H9 (cell line): ENCODE data around the gene CEP170B. TPM values are rescaled to one million over a fixed set of nuclear protein-coding genes. Genes with fewer than 3 reads are reported as not detected.

ENCODE experiments used
- DNase-seq: peaks from one replicate; pipeline ENCODE4 v3.0.0-alpha.2; 2017
- H2AFZ ChIP-seq: one replicate; pipeline ENCODE4 v1.6.1; 2013; ENCODE audit warnings: mild to moderate bottlenecking, low read length, control low read depth, moderate library complexity
- H2AK5ac ChIP-seq: 2 replicates; pipeline ENCODE4 v1.6.1; 2013; ENCODE audit warnings: low read length, control low read depth, mixed read lengths; ENCODE audit not compliant: insufficient read length
- H2BK120ac ChIP-seq: one replicate; pipeline ENCODE4 v1.6.1; 2013; ENCODE audit warnings: low read depth, mild to moderate bottlenecking, low read length, control low read depth, inconsistent platforms; ENCODE audit not compliant: poor library complexity, severe bottlenecking
- H2BK12ac ChIP-seq: 2 replicates; pipeline ENCODE4 v1.6.1; 2013; ENCODE audit warnings: low read length, control low read depth, mixed read lengths, low read depth; ENCODE audit not compliant: insufficient read length
- H2BK15ac ChIP-seq: 2 replicates; pipeline ENCODE4 v1.6.1; 2013; ENCODE audit warnings: low read depth, low read length, control low read depth
- H2BK20ac ChIP-seq: one replicate; pipeline ENCODE4 v1.6.1; 2013; ENCODE audit warnings: low read depth, mild to moderate bottlenecking, low read length, control low read depth, inconsistent platforms; ENCODE audit not compliant: poor library complexity, severe bottlenecking
- H2BK5ac ChIP-seq: 2 replicates; pipeline ENCODE4 v1.6.1; 2013; ENCODE audit warnings: low read length, control low read depth, mixed read lengths; ENCODE audit not compliant: insufficient read length
- H3K14ac ChIP-seq: 2 replicates; pipeline ENCODE4 v1.6.1; 2013; ENCODE audit warnings: low read length, control low read depth; ENCODE audit not compliant: insufficient read depth
- H3K18ac ChIP-seq: 2 replicates; pipeline ENCODE4 v1.6.1; 2013; ENCODE audit warnings: low read depth, mild to moderate bottlenecking, mixed read lengths, low read length, control low read depth; ENCODE audit not compliant: insufficient read length
- H3K23ac ChIP-seq: 2 replicates; pipeline ENCODE4 v1.6.1; 2013; ENCODE audit warnings: low read length, control low read depth, mixed read lengths, low read depth; ENCODE audit not compliant: insufficient read length
- H3K23me2 ChIP-seq: 2 replicates; pipeline ENCODE4 v1.6.1; 2013; ENCODE audit warnings: low read depth, mild to moderate bottlenecking, mixed read lengths, low read length, control low read depth; ENCODE audit not compliant: insufficient read length, poor library complexity, severe bottlenecking
- H3K27ac ChIP-seq: 2 replicates; pipeline ENCODE4 v1.5.1; 2013; ENCODE audit warnings: low read length, control low read depth, mixed read lengths, low read depth; ENCODE audit not compliant: insufficient read length
- H3K27me3 ChIP-seq: 2 replicates; pipeline ENCODE4 v1.6.1; 2013; ENCODE audit warnings: low read length, control low read depth, inconsistent platforms; ENCODE audit not compliant: insufficient read depth
- H3K4ac ChIP-seq: 2 replicates; pipeline ENCODE4 v1.6.1; 2013; ENCODE audit warnings: low read depth, mild to moderate bottlenecking, control low read depth, inconsistent platforms, low read length, moderate library complexity
- H3K4me1 ChIP-seq: 2 replicates; pipeline ENCODE4 v1.6.1; 2013; ENCODE audit warnings: low read length, control low read depth, inconsistent platforms; ENCODE audit not compliant: insufficient read depth
- H3K4me2 ChIP-seq: 2 replicates; pipeline ENCODE4 v1.6.1; 2013; ENCODE audit warnings: low read length, control low read depth, mixed read lengths; ENCODE audit not compliant: insufficient read length, insufficient read depth
- H3K56ac ChIP-seq: 2 replicates; pipeline ENCODE4 v1.6.1; 2013; ENCODE audit warnings: low read depth, mild to moderate bottlenecking, mixed read lengths, low read length, control low read depth; ENCODE audit not compliant: insufficient read length
- H3K79me1 ChIP-seq: 2 replicates; pipeline ENCODE4 v1.6.1; 2013; ENCODE audit warnings: low read depth, mild to moderate bottlenecking, moderate library complexity, low read length, control low read depth, inconsistent platforms; ENCODE audit not compliant: insufficient read depth, poor library complexity, severe bottlenecking
- H3K79me2 ChIP-seq: 2 replicates; pipeline ENCODE4 v1.6.1; 2013; ENCODE audit warnings: low read length, control low read depth, inconsistent platforms; ENCODE audit not compliant: insufficient read depth
- H3K9ac ChIP-seq: 2 replicates; pipeline ENCODE4 v1.6.1; 2013; ENCODE audit warnings: low read length, control low read depth, mixed read lengths; ENCODE audit not compliant: insufficient read length; ENCODE audit errors: extremely low read depth
- H3K9me3 ChIP-seq: one replicate; pipeline ENCODE4 v1.6.1; 2013; ENCODE audit warnings: low read depth, low read length, inconsistent platforms; ENCODE audit not compliant: control insufficient read depth
- H3T11ph ChIP-seq: one replicate; pipeline ENCODE4 v1.6.1; 2013; ENCODE audit warnings: mild to moderate bottlenecking, low read length, control low read depth, inconsistent platforms
- H4K20me1 ChIP-seq: one replicate; pipeline ENCODE4 v1.6.1; 2013; ENCODE audit not compliant: control insufficient read depth, insufficient read length, insufficient read depth
- H4K5ac ChIP-seq: 2 replicates; pipeline ENCODE4 v1.6.1; 2013; ENCODE audit warnings: low read depth, mild to moderate bottlenecking, mixed read lengths, low read length, control low read depth; ENCODE audit not compliant: insufficient read length
- H4K8ac ChIP-seq: replicated peaks from 2 replicates; pipeline ENCODE4 v1.6.1; 2013; ENCODE audit warnings: low read length, control low read depth, mixed read lengths, low read depth; ENCODE audit not compliant: insufficient read length
- H4K91ac ChIP-seq: 2 replicates; pipeline ENCODE4 v1.6.1; 2013; ENCODE audit warnings: low read depth, mild to moderate bottlenecking, moderate library complexity, mixed read lengths, low read length, control low read depth; ENCODE audit not compliant: insufficient read length
- H3K27ac Mint-ChIP-seq, 3 experiments: 2 replicates in 2 of 3; 3 replicates in 1 of 3; pipeline ENCODE4 v1.8.0; 2020 to 2021; ENCODE audit warnings: mixed read lengths in 3 of 3, mild to moderate bottlenecking in 1 of 3, moderate library complexity in 1 of 3
- H3K27me3 Mint-ChIP-seq: 2 replicates; pipeline ENCODE4 v1.8.0; 2021; ENCODE audit warnings: low read depth, mild to moderate bottlenecking, moderate library complexity, mixed read lengths
- H3K36me3 Mint-ChIP-seq, 3 experiments: 2 replicates in 2 of 3; 3 replicates in 1 of 3; pipeline ENCODE4 v1.8.0; 2020 to 2021; ENCODE audit warnings: low read depth in 3 of 3, mixed read lengths in 3 of 3; ENCODE audit not compliant: insufficient read depth in 1 of 3
- H3K4me1 Mint-ChIP-seq, 2 experiments: 2 replicates each; pipeline ENCODE4 v1.8.0; 2020; ENCODE audit warnings: mixed read lengths in 2 of 2
- H3K4me3 Mint-ChIP-seq, 2 experiments: 2 replicates in 1 of 2; 3 replicates in 1 of 2; pipeline ENCODE4 v1.8.0; 2020 to 2021; ENCODE audit warnings: mild to moderate bottlenecking in 2 of 2, mixed read lengths in 2 of 2, moderate library complexity in 1 of 2
- H3K9me3 Mint-ChIP-seq, 2 experiments: 2 replicates in 1 of 2; 3 replicates in 1 of 2; pipeline ENCODE4 v1.8.0; 2020; ENCODE audit warnings: mild to moderate bottlenecking in 2 of 2, mixed read lengths in 2 of 2, moderate library complexity in 1 of 2
- CTCF ChIP-seq: fragments of 200-600 bp; sonication (generic); conservative IDR thresholded peaks from 3 replicates; pipeline ENCODE4 v1.8.0; 2021; ENCODE audit warnings: antibody characterized with exemption, mild to moderate bottlenecking
- WGBS: extraction: QIAGEN DNeasy Blood & Tissue Kit; methylation state at CpG from one replicate; pipeline ENCODE4 v1.1.7; 2013; ENCODE audit warnings: missing lambda C conversion rate, low lambda C conversion rate, mixed read lengths; ENCODE audit not compliant: insufficient read length; ENCODE audit errors: extremely low coverage; 5-methylcytosine and 5-hydroxymethylcytosine counted together
- total RNA-seq: library from RNA; stranded (reverse); gene quantifications from 2 replicates; pipeline ENCODE4 v1.2.1, GENCODE V29; 2021

Gene CEP170B
- total RNA-seq, 1 experiment from 2014 or later, result 28.8 TPM

GRCh38 chr14:104925214-104925854, 60.3 kb downstream of the CEP170B start:
- no peak overlapping the region for H3K18ac ChIP-seq
- no peak overlapping the region for H3T11ph ChIP-seq
- no CpG with 5 or more reads among the region's 10 CpGs for WGBS

More at GRCh38 chr14:104925214-104925854, 60.3 kb downstream of the CEP170B start:
- no peak overlapping the region for H2AFZ ChIP-seq
- no peak for TF ChIP-seq CTCF
- H3K4me2 ChIP-seq, result no peak overlapping the region
- H3K4ac ChIP-seq, result no peak overlapping the region
- H3K9me3 ChIP-seq, result no peaks in the 10 kb centered on the region
- H2BK120ac ChIP-seq, result no peak overlapping the region
- H4K5ac ChIP-seq, result no peak overlapping the region
- no peaks in the 10 kb centered on the region for H4K20me1 ChIP-seq
- H2BK12ac ChIP-seq, result no peak overlapping the region
- H4K91ac ChIP-seq, result no peak overlapping the region
- no peak overlapping the region for H2AK5ac ChIP-seq
- H2BK15ac ChIP-seq, result no peak overlapping the region
- H3K23me2 ChIP-seq, result no peaks in the 10 kb centered on the region
- H3K27ac ChIP-seq, result no peak overlapping the region
- H2BK20ac ChIP-seq, result no peak overlapping the region
- H4K8ac ChIP-seq, result no peak overlapping the region
- no peaks in the 10 kb centered on the region for H3K79me2 ChIP-seq
- H3K4me1 ChIP-seq, result no peaks in the 10 kb centered on the region; the same call in 1 of the 2 replicates
- H2BK5ac ChIP-seq, result no peak overlapping the region
- H3K56ac ChIP-seq, result no peak overlapping the region
- Mint-ChIP-seq H3K27ac (no peak overlapping the region), H3K4me3 (no peak overlapping the region), H3K4me1 (0 out of 4 replicates have a peak, but pooled peaks cover 0 to 2% of the 10 kb centered on the region in 2 experiments), H3K36me3 (0 out of 7 replicates have a peak, but pooled peaks cover 0 to 3% (median 0%) of the 10 kb centered on the region in 3 experiments), H3K27me3 (peaks cover 16% of the 10 kb centered on the region), H3K9me3 (no peaks in the 10 kb centered on the region; a peak in 1 of 5 replicates)
- H3K14ac ChIP-seq, result no peak overlapping the region; the same call in 1 of the 2 replicates
- peaks cover 3% of the 10 kb centered on the region; the same call in 1 of the 2 replicates for H3K27me3 ChIP-seq
- no peak overlapping the region for H3K9ac ChIP-seq
- DNase-seq, result no peak
- no peaks in the 10 kb centered on the region for H3K79me1 ChIP-seq
- no peak overlapping the region for H3K23ac ChIP-seq
